Right lobe of liver (tissue), 6 donors: ENCODE data around the gene SVOPL. TPM values are rescaled to one million over a fixed set of nuclear protein-coding genes. Genes with fewer than 3 reads are reported as not detected.

Experiments used
- ATAC-seq, 4 donors: fragments of 200-7000 bp; cut with Tn5 transposase; one replicate each; pipeline ENCODE4 v1.9.1; 2020; ENCODE audit warnings: mild to moderate bottlenecking in 4 of 4, moderate library complexity in 4 of 4
- DNase-seq, 3 donors: peaks; one replicate each; pipeline ENCODE4 v3.0.0-alpha.2; 2020
- H3K27ac ChIP-seq, 3 donors: fragments of 200-600 bp; one replicate each; pipeline ENCODE4 v1.8.0; 2022
- H3K27me3 ChIP-seq, 2 donors: fragments of 200-600 bp; one replicate each; pipeline ENCODE4 v1.8.0; 2022
- H3K36me3 ChIP-seq, 4 donors: fragments of 200-600 bp; sonication (generic) in 1 of 4; one replicate each; pipeline versions ENCODE4 v1.5.1 to v1.8.0; 2017 to 2022; ENCODE audit warnings: control low read depth in 1 of 4
- H3K4me1 ChIP-seq, 4 donors: fragments of 200-600 bp; sonication (generic) in 1 of 4; one replicate each; pipeline versions ENCODE4 v1.5.1 to v1.8.0; 2017 to 2022; ENCODE audit warnings: control low read depth in 1 of 4
- H3K4me3 ChIP-seq, 3 donors: fragments of 200-600 bp; one replicate each; pipeline ENCODE4 v1.8.0; 2022
- H3K9me3 ChIP-seq, 4 donors: fragments of 200-600 bp; sonication (generic) in 1 of 4; one replicate each; pipeline versions ENCODE4 v1.5.1 to v1.8.0; 2017 to 2022; ENCODE audit warnings: control low read depth in 1 of 4
- POLR2A ChIP-seq: fragments of 450-650 bp; IDR thresholded peaks from one replicate; pipeline ENCODE4 v1.6.1; 2017; ENCODE audit warnings: antibody characterized with exemption, mild to moderate bottlenecking
- WGBS: methylation state at CpG from one replicate; pipeline ENCODE4 v1.1.6; 2018; ENCODE audit warnings: low coverage, low lambda C conversion rate; ENCODE audit not compliant: insufficient coverage; ENCODE audit errors: missing lambda C conversion rate; 5-methylcytosine and 5-hydroxymethylcytosine counted together
- intact Hi-C, 2 donors: fragments of 100-400 bp; cut with DNase I; formaldehyde crosslinking; loops; one replicate each; pipeline versions ENCODE4 v1.11.2 to v1.14.1; 2022
- total RNA-seq, 6 experiments: library from RNA; depleted of rRNA in 2 of 6; stranded (reverse); fragments of >200 nt in 2 of 6; fragmentation: NEBNext Ultra II Directional in 3 of 6; extraction: Animal tissue kit (Norgen Biotek cat#: 25700) in 3 of 6; gene quantifications; one replicate each; pipeline versions ENCODE4 v1.1.0 to v1.2.4, GENCODE V29; 2016 to 2023
- TF ChIP-seq, protein P1 (sequence below), 4 donors: fragments of 200-600 bp in 3 of 4; fragments of 450-650 bp in 1 of 4; IDR thresholded peaks; one replicate each; pipeline versions ENCODE4 v1.5.1 to v1.8.0; 2016 to 2022; ENCODE audit warnings: antibody characterized with exemption in 4 of 4, mild to moderate bottlenecking in 2 of 4
- donor health status: DM: no; HTN: yes; CAD: no.
- donor health status: DM: no; HTN: no; CAD: no.
- donor health status: DM: no; HTN: no; CAD: no.
- donor health status: DM: no; HTN: yes; CAD: no.
- donor health status: DM: no; HTN: yes; CAD: no.

SVOPL gene
- total RNA-seq, 6 experiments from 2014 or later = not detected

DNA sequence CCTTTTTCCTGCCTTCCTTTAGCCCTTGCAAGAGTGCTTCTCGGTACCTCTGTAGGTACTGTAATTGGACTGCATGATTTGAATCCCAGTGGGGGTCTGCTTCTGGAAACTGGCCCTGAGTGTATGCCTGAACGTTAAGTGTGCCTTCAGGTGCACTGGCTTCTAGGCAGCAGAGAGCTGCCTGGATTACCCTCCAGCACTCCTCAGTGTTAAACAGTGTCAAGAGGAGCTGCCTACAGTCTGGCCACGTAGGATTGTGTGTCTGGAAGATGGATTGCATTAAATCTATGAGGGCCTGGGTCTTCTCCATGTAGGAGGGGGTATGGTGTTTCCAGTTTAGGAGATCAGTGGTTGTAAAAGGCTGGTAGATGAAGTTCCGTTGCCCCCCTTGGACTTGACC, 137.4 kb downstream of the SVOPL start:
- peak overlapping the region; percentile 62 to 83 (median 81) for H3K27ac ChIP-seq
- WGBS = 46% methylated on average over 3 of the region's 4 CpGs
- no peaks in the 10 kb centered on the region for H3K9me3 ChIP-seq
- H3K4me1 ChIP-seq = peaks cover 0 to 24% (median 9%) of the 10 kb centered on the region in 4 donors
- TF ChIP-seq, protein P1, sequence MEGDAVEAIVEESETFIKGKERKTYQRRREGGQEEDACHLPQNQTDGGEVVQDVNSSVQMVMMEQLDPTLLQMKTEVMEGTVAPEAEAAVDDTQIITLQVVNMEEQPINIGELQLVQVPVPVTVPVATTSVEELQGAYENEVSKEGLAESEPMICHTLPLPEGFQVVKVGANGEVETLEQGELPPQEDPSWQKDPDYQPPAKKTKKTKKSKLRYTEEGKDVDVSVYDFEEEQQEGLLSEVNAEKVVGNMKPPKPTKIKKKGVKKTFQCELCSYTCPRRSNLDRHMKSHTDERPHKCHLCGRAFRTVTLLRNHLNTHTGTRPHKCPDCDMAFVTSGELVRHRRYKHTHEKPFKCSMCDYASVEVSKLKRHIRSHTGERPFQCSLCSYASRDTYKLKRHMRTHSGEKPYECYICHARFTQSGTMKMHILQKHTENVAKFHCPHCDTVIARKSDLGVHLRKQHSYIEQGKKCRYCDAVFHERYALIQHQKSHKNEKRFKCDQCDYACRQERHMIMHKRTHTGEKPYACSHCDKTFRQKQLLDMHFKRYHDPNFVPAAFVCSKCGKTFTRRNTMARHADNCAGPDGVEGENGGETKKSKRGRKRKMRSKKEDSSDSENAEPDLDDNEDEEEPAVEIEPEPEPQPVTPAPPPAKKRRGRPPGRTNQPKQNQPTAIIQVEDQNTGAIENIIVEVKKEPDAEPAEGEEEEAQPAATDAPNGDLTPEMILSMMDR (IDR thresholded peaks at IDR 0.05) = no peak
- no peak for TF ChIP-seq POLR2A
- intact Hi-C loops = no loop called here
- no peaks in the 10 kb centered on the region for H3K27me3 ChIP-seq
- peak overlapping the region; percentile 30 to 48 (median 43) for H3K4me3 ChIP-seq
- DNase-seq = no peak
- H3K36me3 ChIP-seq = peaks cover 0 to 12% (median 3%) of the 10 kb centered on the region in 4 donors
- ATAC-seq = peak; percentile 16 to 27 (median 20)

DNA sequence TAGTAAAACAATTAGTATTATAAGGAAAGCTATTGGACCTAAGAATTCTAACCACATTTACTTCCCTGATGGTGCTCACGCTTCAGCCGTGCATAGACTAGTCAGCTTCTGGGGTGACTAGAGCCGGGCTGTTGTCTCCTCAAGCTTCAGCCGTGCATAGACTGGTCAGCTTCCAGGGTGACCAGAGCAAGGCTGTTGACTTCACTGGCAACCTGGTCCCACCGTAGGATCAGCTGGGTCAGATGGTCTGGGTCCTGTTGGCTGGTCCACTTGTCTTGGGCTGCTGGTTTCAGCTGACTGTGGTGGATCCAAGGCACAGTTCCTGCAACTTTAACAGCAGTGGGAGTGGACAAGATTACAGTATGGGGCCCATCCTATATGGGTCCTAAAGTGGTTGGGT, 141.7 kb downstream of the SVOPL start:
- intact Hi-C loops = no loop called here
- no CpG with 5 or more reads among the region's 5 CpGs for WGBS
- H3K4me3 ChIP-seq = no peak overlapping the region
- H3K27me3 ChIP-seq = no peaks in the 10 kb centered on the region
- H3K36me3 ChIP-seq = peaks cover 0 to 29% (median 16%) of the 10 kb centered on the region in 4 donors
- no peak for DNase-seq
- H3K9me3 ChIP-seq = no peaks in the 10 kb centered on the region
- TF ChIP-seq, protein P1 (IDR thresholded peaks at IDR 0.05) = no peak
- TF ChIP-seq POLR2A = no peak
- H3K4me1 ChIP-seq = peaks cover 0 to 5% (median 2%) of the 10 kb centered on the region in 4 donors
- ATAC-seq = no peak
- H3K27ac ChIP-seq = no peak overlapping the region

DNA sequence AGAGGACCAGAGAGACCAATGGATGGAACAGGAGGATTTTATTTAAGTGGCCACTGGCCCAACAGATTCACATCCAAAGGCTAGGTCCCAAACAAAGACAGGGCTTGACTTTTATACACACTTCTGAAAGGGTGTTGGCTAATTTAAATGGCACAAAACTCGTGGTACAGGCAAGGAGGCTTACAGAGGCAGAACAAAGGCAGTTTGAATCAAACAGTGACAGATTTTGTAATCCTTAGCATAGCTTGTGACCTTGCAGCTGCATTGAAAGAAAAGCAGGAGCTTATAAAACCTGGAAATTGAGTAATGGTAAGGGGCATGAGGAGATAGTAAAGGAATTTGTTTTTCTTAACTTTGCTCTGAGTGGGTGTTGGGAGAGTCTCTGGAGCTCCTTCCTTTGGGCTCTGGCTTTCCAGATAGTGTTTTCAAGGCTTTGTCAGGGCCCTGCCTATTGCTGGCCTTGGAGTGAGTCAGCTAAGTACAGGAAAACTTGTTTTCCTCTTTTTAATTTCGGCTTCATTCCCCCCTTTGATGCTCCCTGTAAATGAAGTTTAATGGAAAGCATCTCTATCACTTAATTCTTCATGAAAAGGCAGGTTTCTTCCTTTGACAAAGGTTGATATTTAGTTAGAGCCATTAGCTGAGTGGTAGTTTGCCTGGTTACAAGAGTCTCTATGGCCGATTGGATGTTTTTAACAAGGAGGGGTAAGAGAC, 144.2 kb downstream of the SVOPL start:
- ATAC-seq (no peak), DNase-seq (no peak)
- no peak overlapping the region for H3K4me3 ChIP-seq
- peaks cover 0 to 43% (median 26%) of the 10 kb centered on the region in 4 donors for H3K36me3 ChIP-seq
- H3K27me3 ChIP-seq = no peaks in the 10 kb centered on the region
- H3K4me1 ChIP-seq = no peaks in the 10 kb centered on the region
- TF ChIP-seq POLR2A = no peak
- TF ChIP-seq, protein P1 (IDR thresholded peaks at IDR 0.05) = no peak
- WGBS = 88% methylated on average over 3 of the region's 3 CpGs
- H3K9me3 ChIP-seq = no peaks in the 10 kb centered on the region
- no peak overlapping the region for H3K27ac ChIP-seq
- intact Hi-C loops = no loop called here

DNA sequence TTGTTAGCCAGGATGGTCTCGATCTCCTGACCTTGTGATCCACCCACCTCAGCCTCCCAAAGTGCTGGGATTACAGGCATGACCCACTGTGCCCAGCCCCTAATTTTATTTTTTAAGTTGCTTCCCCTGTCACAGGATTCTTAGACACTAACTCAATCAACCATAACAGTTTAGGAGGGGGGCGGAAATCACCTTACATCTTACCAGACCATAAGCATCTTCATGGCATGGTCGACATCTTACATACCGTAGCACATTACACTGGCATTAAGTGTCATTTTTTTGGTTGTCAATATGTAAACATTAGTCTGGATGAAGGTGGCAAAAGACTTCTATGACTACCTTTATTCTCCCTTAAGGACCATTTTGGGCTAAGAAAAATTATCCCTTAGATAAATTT, 145.5 kb downstream of the SVOPL start:
- Histone ChIP-seq H3K4me1 (no peaks in the 10 kb centered on the region), H3K4me3 (no peak overlapping the region), H3K27ac (no peak overlapping the region), H3K36me3 (peaks cover 0 to 56% (median 31%) of the 10 kb centered on the region in 4 donors), H3K27me3 (no peaks in the 10 kb centered on the region), H3K9me3 (no peaks in the 10 kb centered on the region)
- no peak for DNase-seq
- intact Hi-C loops = no loop called here
- TF ChIP-seq POLR2A = no peak
- TF ChIP-seq, protein P1 (IDR thresholded peaks at IDR 0.05) = no peak
- no peak for ATAC-seq
- WGBS = 96% methylated on average over 4 of the region's 4 CpGs
